HG03039 (cell line): ENCODE data around the gene SLC7A10.
"Not testable (repeated sequence)": the region's sequence is repeated elsewhere in the genome, so short reads cannot be mapped to it uniquely, and the experiment has no call there.

Source experiments
- ATAC-seq: cut with Tn5 transposase; IDR thresholded peaks from one replicate; pipeline ENCODE4 v1.9.1; 2021; ENCODE audit warnings: mild to moderate bottlenecking, moderate library complexity; ENCODE audit not compliant: unreplicated experiment

SLC7A10 gene

GRCh38 chr19:33187183-33187540 is 38.5 kb downstream of the SLC7A10 start:
- ATAC-seq = no peak

GRCh38 chr19:33186431-33187182 is 39.0 kb downstream of the SLC7A10 start:
- ATAC-seq = no peak

GRCh38 chr19:33177417-33177979 is 48.2 kb downstream of the SLC7A10 start:
- peak; percentile 19 for ATAC-seq

GRCh38 chr19:33176670-33177416 is 48.8 kb downstream of the SLC7A10 start:
- ATAC-seq = peak; percentile 77

GRCh38 chr19:33175886-33176669 is 49.6 kb downstream of the SLC7A10 start:
- no peak for ATAC-seq

- ATAC-seq = no peak
These were observed 50.4 kb downstream of the SLC7A10 start for GRCh38 chr19:33175156-33175782.

GRCh38 chr19:33174186-33174585 is 51.5 kb downstream of the SLC7A10 start:
- ATAC-seq = no peak

GRCh38 chr19:33171916-33172359 is 53.7 kb downstream of the SLC7A10 start:
- no peak for ATAC-seq

GRCh38 chr19:33171222-33171795 is 54.3 kb downstream of the SLC7A10 start:
- ATAC-seq = no peak

- no peak for ATAC-seq
These were observed 57.1 kb downstream of the SLC7A10 start for GRCh38 chr19:33168528-33168927.

- ATAC-seq = no peak
These were observed 58.2 kb downstream of the SLC7A10 start for GRCh38 chr19:33167438-33167837.

GRCh38 chr19:33166037-33166436 is 59.6 kb downstream of the SLC7A10 start:
- not testable (repeated sequence) for ATAC-seq

GRCh38 chr19:33163481-33163880 is 62.2 kb downstream of the SLC7A10 start:
- ATAC-seq = no peak

- no peak for ATAC-seq
These were observed 64.4 kb downstream of the SLC7A10 start for GRCh38 chr19:33161201-33161600.

GRCh38 chr19:33159893-33160292 is 65.8 kb downstream of the SLC7A10 start:
- no peak for ATAC-seq

- no peak for ATAC-seq
These were observed 66.5 kb downstream of the SLC7A10 start for GRCh38 chr19:33159149-33159548.
